GM10266 (cell line): Measurements from ENCODE around the gene NLE1.
"Not testable (repeated sequence)": the region's sequence is repeated elsewhere in the genome, so short reads cannot be mapped to it uniquely, and the experiment has no call there.

Experiments
- DNase-seq: peaks from one replicate; pipeline ENCODE4 v3.0.0; 2012; ENCODE audit errors: extremely low spot score
- CTCF ChIP-seq: IDR thresholded peaks from 2 replicates; pipeline ENCODE4 v1.5.1; 2012; ENCODE audit warnings: mild to moderate bottlenecking, low read depth; ENCODE audit not compliant: control insufficient read depth, insufficient read depth; ENCODE audit errors: missing control alignments

The NLE1 gene

GRCh38 chr17:35129154-35129972 is 12.7 kb downstream of the NLE1 start:
- no peak for TF ChIP-seq CTCF
- no peak for DNase-seq

- no peak for TF ChIP-seq CTCF
- DNase-seq = no peak
Observed at GRCh38 chr17:35127751-35128514, 14.2 kb downstream of the NLE1 start.

GRCh38 chr17:35121315-35121714 is 20.8 kb downstream of the NLE1 start, which contains the start of gene FNDC8:
Gene FNDC8 (plus strand): TSS chr17:35121615. CDS start chr17:35121694, 79 bp downstream.
- no peak for DNase-seq
- TF ChIP-seq CTCF = no peak

GRCh38 chr17:35119370-35120165 is 22.5 kb downstream of the NLE1 start, which contains the start of gene RAD51D:
Gene RAD51D (minus strand): TSS chr17:35119860. CDS start chr17:35119613, 247 bp downstream.
- peak; percentile 92 for DNase-seq
- TF ChIP-seq CTCF = peak; percentile 97

- peak; percentile 55 for TF ChIP-seq CTCF
- DNase-seq = peak; percentile 44
Observed at GRCh38 chr17:35117984-35118383, 24.1 kb downstream of the NLE1 start.

GRCh38 chr17:35116845-35117244 is 25.3 kb downstream of the NLE1 start:
- TF ChIP-seq CTCF = no peak

GRCh38 chr17:35110791-35111190 is 31.3 kb downstream of the NLE1 start:
- not testable (repeated sequence) for DNase-seq

More at GRCh38 chr17:35116845-35117244, 25.3 kb downstream of the NLE1 start:
- no peak for DNase-seq
